G401 (cell line): ENCODE data around the gene DGCR6. TPM values are rescaled to one million over a fixed set of nuclear protein-coding genes. Genes with fewer than 3 reads are reported as not detected.
"Not testable (repeated sequence)": the region's sequence is repeated elsewhere in the genome, so short reads cannot be mapped to it uniquely, and the experiment has no call there.

ENCODE experiments used
- DNase-seq: peaks from one replicate; pipeline ENCODE4 v3.0.0-alpha.2; 2015; ENCODE audit warnings: low spot score
- in situ Hi-C: cut with HindIII; loops from 2 replicates; pipeline ENCODE4 v1.10.0; 2016; ENCODE audit warnings: low sequenced_read_pairs, mixed read lengths
- total RNA-seq: library from RNA; depleted of rRNA; stranded (reverse); fragments of >200 nt; shearing (Covaris generic); gene quantifications from 2 replicates; pipeline ENCODE4 v1.2.3, GENCODE V29; 2014; rRNA removed

Gene DGCR6
- total RNA-seq, 1 experiment from 2014 or later = 6.4 TPM

GRCh38 chr22:18957621-18958320 is 51.7 kb downstream of the DGCR6 start:
- DNase-seq, in situ Hi-C loops: not testable (repeated sequence)

GRCh38 chr22:18958321-18958705 is 52.2 kb downstream of the DGCR6 start:
- in situ Hi-C loops = not testable (repeated sequence)

GRCh38 chr22:18958738-18959137 is 52.6 kb downstream of the DGCR6 start:
- DNase-seq, in situ Hi-C loops: not testable (repeated sequence)

More at GRCh38 chr22:18958321-18958705, 52.2 kb downstream of the DGCR6 start:
- not testable (repeated sequence) for DNase-seq

- DNase-seq, in situ Hi-C loops: not testable (repeated sequence)
Observed at GRCh38 chr22:18959266-18959665, 53.1 kb downstream of the DGCR6 start.

GRCh38 chr22:18959741-18960140 is 53.6 kb downstream of the DGCR6 start:
- DNase-seq, in situ Hi-C loops: not testable (repeated sequence)

- DNase-seq, in situ Hi-C loops: not testable (repeated sequence)
Observed at GRCh38 chr22:18960166-18960820, 54.2 kb downstream of the DGCR6 start.

GRCh38 chr22:18961201-18961600 is 55.1 kb downstream of the DGCR6 start:
- in situ Hi-C loops, DNase-seq: not testable (repeated sequence)

Other genes starting within 250 kb of the DGCR6 start
- gene PRODH, start 30.0 kb downstream of the DGCR6 start, total RNA-seq = 0.98 and 3.2 TPM in 2 replicates
- gene DGCR2, start 216.1 kb downstream of the DGCR6 start, total RNA-seq = 56.6 and 59.9 TPM in 2 replicates
- not detected in 2 replicates for gene TSSK2, start 225.0 kb downstream of the DGCR6 start, total RNA-seq
- gene ESS2, start 238.3 kb downstream of the DGCR6 start, total RNA-seq = 28.7 and 39.0 TPM in 2 replicates
- gene GSC2, start 244.0 kb downstream of the DGCR6 start, total RNA-seq = 0.44 TPM in 1 of 2 replicates, not detected in the other